HUDEP-2 (cell line): ENCODE data around the gene IQSEC1.
A peak's percentile ranks its signal among the peaks of the same experiment; 100 is the strongest.

Experiments used
- DNase-seq, 76 experiments: peaks; one replicate each; lab custom pipeline; 2025; ENCODE audit not compliant: unreplicated experiment in 76 of 76; lab: John Stamatoyannopoulos, UW

Gene IQSEC1

DNA sequence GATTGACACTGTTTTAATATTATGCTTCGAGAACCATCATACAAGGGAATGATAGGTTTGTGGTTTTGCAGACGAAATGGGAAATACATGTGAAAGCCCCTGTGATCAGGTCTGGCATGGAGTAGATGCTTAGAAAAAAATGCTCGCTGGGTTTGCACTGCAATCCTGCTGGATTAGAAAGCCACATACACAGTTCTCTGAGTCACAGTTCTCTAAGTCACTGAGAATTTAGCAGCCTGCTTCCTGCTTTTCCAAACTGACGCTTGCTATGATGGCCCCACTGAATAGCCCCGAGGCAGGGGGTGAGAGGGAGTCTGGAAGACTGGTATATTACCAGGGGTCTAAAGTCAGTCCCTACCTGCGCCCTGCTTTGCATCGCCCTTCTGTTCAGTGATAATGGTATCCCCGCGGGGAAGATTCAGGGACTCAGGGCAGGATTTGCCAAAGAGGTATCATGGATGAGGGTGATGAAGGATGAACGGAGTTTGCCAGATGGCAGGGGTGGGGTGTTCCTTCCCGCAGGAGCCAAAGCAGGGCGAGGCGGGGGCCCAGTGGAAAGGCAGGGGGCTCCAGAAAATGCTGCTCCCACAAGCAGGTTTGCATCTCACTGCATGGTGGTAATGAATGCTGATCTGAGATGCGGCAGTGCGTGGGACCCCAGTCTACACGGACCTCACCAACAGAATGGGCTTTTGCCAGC lies 82.3 kb downstream of the IQSEC1 start:
- no peak for DNase-seq

DNA sequence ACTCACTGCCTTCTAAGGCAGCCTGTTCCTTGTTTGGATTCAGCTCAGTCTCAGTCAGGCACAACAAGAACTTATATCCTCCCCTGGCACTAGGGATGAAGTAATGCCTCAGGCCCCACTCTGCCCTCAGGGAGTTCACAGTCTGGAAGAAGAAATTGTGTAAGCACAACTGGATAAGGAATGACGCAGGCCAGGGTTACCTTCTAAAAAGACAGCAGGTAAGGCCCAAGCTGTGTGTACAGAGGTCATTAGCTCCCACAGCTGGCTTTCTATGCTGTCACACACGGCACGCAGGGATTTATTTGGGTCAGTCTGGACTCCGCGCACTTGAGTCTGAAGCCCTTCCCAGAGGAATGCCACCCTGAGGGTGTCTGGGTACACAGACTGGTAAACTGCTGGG lies 82.9 kb downstream of the IQSEC1 start:
- DNase-seq = no peak

DNA sequence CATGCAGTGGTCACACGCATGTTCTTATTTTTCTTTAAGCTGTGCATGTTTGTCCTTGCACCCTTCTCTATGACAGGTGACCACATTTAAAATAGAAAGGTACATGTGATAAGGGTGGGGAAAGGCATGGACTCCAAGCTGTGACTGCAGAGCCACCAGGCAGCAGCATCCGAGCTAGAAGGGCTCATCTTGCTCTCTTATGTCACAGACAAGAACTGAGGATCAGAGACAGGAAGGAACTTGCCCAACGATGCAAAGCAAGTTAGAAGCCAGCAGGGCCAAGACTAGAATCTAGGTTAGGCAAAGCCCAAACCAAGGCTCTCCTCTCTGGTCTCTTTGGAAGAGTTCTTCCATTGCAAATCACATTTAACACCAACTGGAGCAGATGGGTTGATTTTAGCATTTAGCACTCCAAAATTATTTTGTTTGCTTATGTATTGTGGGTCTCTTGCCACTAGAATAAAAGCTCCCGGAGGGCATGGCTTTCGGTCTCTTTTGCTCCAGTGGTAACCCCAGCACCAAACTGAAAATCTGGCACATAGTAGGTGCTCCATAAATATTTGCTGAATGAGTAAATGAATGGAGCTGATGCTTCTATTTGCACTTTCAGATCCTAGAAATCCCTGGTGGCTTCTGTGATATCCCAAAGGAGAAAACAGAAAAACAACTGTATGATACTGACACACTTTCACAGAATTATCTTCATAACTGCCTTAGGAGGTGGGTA lies 84.3 kb downstream of the IQSEC1 start:
- DNase-seq = no peak

GRCh38 chr3:12987602-12988001 lies 85.6 kb downstream of the IQSEC1 start:
- DNase-seq = no peak

DNA sequence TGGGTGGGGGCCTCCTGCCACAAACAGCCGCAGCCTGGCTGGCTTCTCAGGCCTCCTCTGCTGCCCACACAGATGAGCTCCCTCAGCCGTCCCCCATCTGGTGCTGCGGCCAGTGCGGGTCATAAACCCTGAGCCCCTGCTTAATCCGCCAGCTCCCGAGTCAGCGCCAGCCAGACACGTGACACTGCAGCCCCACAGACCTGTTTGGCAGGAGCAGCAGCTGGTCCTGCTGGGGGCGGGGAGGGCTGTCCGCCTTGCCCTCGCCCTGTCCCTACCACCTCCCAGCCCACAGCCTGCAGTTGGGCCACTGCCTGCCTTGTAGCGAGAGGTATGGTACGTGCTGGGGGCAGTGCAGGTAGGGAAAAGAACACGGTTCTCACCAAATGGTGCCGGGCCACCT lies 86.2 kb downstream of the IQSEC1 start:
- no peak for DNase-seq

- no peak for DNase-seq
These were observed 86.7 kb downstream of the IQSEC1 start for GRCh38 chr3:12986521-12986920.

GRCh38 chr3:12986031-12986430 lies 87.2 kb downstream of the IQSEC1 start:
- DNase-seq = no peak

DNA sequence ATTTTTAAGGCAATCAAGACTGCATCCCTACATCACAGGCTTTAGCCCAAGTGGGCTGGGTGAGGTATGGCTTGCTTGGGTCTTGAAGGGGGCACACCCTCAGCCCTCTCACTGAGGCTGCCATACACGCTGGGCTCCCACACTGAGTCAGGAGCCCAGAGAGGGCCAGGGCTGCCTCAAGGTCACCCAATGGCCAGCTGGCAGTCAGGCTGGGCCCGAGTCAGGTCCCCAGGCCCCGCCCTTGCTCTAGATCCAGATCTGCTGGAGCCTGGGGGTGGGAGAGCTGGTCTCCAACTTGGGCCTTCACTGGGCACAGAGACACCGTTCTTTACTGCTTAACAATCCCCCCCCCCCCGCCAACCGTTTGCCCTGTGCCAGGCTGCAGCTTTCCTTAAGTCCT lies 88.1 kb downstream of the IQSEC1 start:
- DNase-seq = peak in 8 of 76 experiments; percentile 12 to 33 (median 23)

GRCh38 chr3:12984023-12984823 lies 89.0 kb downstream of the IQSEC1 start:
- DNase-seq = peak in 74 of 76 experiments; percentile 45 to 92 (median 79)

- DNase-seq = no peak
These were observed 89.9 kb downstream of the IQSEC1 start for GRCh38 chr3:12983319-12983718.

DNA sequence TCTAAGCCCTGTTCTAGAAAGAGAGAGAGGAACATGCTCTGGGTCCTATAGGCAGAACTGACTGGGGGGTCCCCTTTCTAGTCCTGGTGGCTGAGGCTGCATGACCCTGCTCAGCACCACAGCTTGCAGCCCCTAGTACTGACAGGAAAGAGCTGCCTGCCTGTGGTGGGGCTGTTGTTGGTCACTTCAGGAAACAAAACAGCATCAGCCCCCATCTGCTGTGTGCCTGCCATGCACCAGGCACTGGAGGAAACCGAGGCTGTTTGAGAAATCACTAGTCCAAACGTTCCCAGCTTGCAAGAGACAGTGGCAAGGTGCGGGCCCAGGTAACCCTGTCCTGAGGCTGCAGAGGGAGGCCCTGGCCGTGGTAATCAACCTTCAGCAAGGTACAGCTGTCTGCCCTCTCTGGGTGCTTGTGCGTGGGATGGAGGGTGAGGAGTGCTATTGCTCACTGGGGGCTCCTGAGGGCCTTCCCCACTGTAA lies 90.6 kb downstream of the IQSEC1 start:
- DNase-seq = no peak

- no peak for DNase-seq
These were observed 91.6 kb downstream of the IQSEC1 start for GRCh38 chr3:12981306-12982275.

DNA sequence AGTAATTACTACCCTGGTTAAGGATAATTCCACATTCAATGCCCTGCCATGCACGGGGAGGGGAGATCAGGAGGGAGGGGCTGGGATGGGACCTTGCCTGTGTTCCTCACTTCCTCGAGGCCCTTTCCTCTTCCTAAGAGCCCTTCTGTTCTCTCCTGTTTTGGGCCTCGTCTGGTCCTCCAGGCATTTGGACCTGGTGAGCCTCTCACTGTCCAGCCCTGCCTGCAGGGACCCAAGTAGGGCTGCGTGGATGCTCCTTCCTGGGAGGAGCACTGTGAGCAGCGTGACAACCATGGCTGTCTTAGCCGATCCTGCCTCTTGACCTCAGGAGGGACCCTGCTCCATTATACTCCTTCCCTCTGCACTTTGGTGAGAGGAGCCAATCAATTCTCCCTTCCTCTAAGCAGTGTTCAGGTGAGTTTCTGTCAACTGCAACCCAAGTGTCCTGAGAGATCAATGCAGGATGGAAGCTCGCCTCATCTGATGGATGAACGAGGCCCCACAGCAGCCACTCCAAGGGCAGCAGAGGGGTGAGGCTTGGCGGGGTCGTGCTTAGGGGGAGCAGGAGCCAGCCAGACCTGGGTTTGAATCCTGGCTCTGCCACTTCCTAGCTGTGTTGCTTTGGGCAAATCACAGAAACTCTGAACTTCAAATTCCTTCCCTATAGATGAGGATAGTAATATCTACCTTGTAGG lies 92.5 kb downstream of the IQSEC1 start:
- DNase-seq = no peak

- no peak for DNase-seq
These were observed 93.2 kb downstream of the IQSEC1 start for GRCh38 chr3:12979947-12980487.

DNA sequence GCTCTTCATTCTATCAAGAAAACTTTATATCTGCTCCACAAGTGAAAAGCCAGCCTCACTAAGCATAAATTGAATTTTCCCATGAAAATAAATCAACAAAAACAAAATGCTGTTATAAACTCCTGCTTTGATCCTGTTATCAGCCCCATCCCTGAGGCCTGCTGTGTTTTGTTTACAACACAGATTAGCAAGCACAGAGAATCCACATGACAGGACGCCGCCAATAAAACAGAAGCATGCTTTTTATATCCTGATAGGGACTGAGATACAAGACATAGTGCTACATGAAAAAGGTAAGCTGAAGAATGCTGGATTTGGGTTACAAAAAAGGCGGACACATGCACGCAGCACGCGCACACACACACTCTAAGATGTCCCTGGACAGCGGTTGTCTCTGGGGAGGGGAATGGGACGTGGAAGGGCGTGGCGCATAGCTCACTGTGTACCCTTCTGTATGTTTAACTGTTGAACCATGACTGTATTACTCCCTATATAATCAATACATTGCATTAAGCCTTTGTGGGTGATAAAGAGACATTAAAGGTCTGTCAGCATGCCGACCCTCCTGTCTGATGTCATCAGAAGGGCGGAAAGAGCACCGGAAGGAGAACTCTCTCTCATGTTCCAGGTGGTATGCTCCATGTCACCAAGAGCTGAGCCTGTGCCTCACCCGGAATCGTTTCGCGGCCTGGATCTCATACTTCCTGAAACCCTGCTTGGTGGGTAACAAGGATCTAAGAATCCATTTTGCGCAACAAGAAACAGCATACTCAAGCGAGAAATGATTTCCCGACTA lies 93.9 kb downstream of the IQSEC1 start:
- peak in 1 of 76 experiments; percentile 20 for DNase-seq

GRCh38 chr3:12978682-12979081 lies 94.5 kb downstream of the IQSEC1 start:
- no peak for DNase-seq

GRCh38 chr3:12977117-12977808 lies 96.0 kb downstream of the IQSEC1 start:
- no peak for DNase-seq
